ENCODE data around the gene PLA2G15. TPM values are rescaled to one million over a fixed set of nuclear protein-coding genes. Genes with fewer than 3 reads are reported as not detected.

The PLA2G15 gene
- total and polyA plus RNA-seq, 2 of the 13 experiments (the other 11 are each of a cell fraction or from before 2014, with no cell fraction given) = 14.4 to 23.7 TPM

DNA sequence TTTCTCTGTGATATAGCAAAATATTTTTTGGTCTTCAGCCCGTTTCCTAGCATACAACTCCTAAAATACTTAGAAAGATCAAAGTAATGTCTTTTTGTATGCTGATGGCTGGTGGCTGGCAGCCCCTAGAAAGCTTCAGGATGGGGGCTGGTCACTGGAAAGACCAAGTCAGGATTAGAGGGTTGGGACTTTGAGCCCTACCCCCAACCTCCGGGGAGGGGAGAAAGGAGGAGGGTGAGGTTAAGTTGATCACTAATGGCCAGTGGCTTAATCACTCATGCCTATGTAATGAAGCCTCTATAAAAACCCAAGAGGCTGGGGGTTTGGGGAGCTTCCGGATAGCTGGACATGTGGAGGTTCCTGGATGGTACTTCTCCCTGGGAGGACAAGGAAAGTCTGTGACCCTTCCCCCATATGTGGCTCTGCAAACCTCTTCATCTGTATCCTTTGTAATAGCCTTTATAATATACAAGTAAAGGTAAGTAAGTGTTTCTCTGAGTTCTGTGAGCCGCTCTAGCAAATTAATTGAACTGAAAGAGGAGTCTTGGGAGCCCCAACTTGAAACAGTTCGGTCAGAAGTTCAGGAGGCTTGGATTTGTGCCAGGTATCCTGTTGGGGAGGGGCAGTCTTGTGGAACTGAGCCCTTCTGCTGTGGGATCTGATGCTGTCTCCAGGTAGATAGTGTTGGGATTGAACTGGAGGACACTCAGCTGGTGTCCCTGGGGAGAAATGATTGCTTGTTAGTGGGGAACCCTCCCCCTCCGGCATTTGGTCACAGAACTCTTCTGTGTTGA lies 22.6 kb downstream of the PLA2G15 start (continued):
- TF ChIP-seq IKZF4 (CRISPR knock-in tag; IDR thresholded peaks at IDR 0.05; ENCODE audit: borderline replicate concordance, low read depth, not compliant biosample characterization) (no peak), ZNF3 (CRISPR knock-in tag; IDR thresholded peaks at IDR 0.05) (no peak), ZNF569 (CRISPR knock-in tag; IDR thresholded peaks at IDR 0.05; ENCODE audit: borderline replicate concordance) (no peak), ZNF777 (CRISPR knock-in tag; IDR thresholded peaks at IDR 0.05) (no peak), ZNF839 (CRISPR knock-in tag; IDR thresholded peaks at IDR 0.05; ENCODE audit: borderline replicate concordance) (no peak), SOX5 (CRISPR knock-in tag; IDR thresholded peaks at IDR 0.05; ENCODE audit: borderline replicate concordance) (no peak), GZF1 (CRISPR knock-in tag; IDR thresholded peaks at IDR 0.05) (no peak), MAZ (IDR thresholded peaks at IDR 0.05; ENCODE audit: borderline replicate concordance, low read depth, low read length) (peak; percentile 35; the same call in 1 of the 2 replicates), MAZ (CRISPR knock-in tag; IDR thresholded peaks at IDR 0.05; ENCODE audit: low read depth) (no peak), DPF2 (CRISPR knock-in tag; IDR thresholded peaks at IDR 0.05; ENCODE audit: borderline replicate concordance, low read depth) (0 out of 2 replicates have a peak, but pooled peaks have one; percentile 11), CCAR2 (optimal IDR thresholded peaks at IDR 0.05; ENCODE audit: low read depth, low read length) (no peak), HMG20A (CRISPR knock-in tag; IDR thresholded peaks at IDR 0.05; ENCODE audit: borderline replicate concordance) (peak; percentile 28; the same call in 1 of the 2 replicates), SIN3A (IDR thresholded peaks at IDR 0.05; ENCODE audit: borderline replicate concordance, low read depth, low read length) (no peak), ISX (CRISPR knock-in tag; conservative IDR thresholded peaks at IDR 0.05) (no peak), GFI1 (CRISPR knock-in tag; IDR thresholded peaks at IDR 0.05; ENCODE audit: borderline replicate concordance) (no peak), PLRG1 (conservative IDR thresholded peaks at IDR 0.05) (no peak), SRF (IDR thresholded peaks at IDR 0.05; ENCODE audit: low read depth, low read length) (no peak), POGZ (CRISPR knock-in tag; IDR thresholded peaks at IDR 0.05) (0 out of 2 replicates have a peak, but pooled peaks have one; percentile 27), SIN3B (IDR thresholded peaks at IDR 0.05; ENCODE audit: low read length) (no peak)
- TF ChIP-seq, protein P1, sequence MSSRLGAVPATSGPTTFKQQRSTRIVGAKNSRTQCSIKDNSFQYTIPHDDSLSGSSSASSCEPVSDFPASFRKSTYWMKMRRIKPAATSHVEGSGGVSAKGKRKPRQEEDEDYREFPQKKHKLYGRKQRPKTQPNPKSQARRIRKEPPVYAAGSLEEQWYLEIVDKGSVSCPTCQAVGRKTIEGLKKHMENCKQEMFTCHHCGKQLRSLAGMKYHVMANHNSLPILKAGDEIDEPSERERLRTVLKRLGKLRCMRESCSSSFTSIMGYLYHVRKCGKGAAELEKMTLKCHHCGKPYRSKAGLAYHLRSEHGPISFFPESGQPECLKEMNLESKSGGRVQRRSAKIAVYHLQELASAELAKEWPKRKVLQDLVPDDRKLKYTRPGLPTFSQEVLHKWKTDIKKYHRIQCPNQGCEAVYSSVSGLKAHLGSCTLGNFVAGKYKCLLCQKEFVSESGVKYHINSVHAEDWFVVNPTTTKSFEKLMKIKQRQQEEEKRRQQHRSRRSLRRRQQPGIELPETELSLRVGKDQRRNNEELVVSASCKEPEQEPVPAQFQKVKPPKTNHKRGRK (CRISPR knock-in tag; IDR thresholded peaks at IDR 0.05) = no peak
- TF ChIP-seq, protein P2, sequence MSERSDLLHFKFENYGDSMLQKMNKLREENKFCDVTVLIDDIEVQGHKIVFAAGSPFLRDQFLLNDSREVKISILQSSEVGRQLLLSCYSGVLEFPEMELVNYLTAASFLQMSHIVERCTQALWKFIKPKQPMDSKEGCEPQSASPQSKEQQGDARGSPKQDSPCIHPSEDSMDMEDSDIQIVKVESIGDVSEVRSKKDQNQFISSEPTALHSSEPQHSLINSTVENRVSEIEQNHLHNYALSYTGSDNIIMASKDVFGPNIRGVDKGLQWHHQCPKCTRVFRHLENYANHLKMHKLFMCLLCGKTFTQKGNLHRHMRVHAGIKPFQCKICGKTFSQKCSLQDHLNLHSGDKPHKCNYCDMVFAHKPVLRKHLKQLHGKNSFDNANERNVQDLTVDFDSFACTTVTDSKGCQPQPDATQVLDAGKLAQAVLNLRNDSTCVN (CRISPR knock-in tag; IDR thresholded peaks at IDR 0.05; ENCODE audit: borderline replicate concordance) = no peak
- TF ChIP-seq, protein P3, sequence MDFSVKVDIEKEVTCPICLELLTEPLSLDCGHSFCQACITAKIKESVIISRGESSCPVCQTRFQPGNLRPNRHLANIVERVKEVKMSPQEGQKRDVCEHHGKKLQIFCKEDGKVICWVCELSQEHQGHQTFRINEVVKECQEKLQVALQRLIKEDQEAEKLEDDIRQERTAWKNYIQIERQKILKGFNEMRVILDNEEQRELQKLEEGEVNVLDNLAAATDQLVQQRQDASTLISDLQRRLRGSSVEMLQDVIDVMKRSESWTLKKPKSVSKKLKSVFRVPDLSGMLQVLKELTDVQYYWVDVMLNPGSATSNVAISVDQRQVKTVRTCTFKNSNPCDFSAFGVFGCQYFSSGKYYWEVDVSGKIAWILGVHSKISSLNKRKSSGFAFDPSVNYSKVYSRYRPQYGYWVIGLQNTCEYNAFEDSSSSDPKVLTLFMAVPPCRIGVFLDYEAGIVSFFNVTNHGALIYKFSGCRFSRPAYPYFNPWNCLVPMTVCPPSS (IDR thresholded peaks at IDR 0.05) = no peak
- TF ChIP-seq, protein P4, sequence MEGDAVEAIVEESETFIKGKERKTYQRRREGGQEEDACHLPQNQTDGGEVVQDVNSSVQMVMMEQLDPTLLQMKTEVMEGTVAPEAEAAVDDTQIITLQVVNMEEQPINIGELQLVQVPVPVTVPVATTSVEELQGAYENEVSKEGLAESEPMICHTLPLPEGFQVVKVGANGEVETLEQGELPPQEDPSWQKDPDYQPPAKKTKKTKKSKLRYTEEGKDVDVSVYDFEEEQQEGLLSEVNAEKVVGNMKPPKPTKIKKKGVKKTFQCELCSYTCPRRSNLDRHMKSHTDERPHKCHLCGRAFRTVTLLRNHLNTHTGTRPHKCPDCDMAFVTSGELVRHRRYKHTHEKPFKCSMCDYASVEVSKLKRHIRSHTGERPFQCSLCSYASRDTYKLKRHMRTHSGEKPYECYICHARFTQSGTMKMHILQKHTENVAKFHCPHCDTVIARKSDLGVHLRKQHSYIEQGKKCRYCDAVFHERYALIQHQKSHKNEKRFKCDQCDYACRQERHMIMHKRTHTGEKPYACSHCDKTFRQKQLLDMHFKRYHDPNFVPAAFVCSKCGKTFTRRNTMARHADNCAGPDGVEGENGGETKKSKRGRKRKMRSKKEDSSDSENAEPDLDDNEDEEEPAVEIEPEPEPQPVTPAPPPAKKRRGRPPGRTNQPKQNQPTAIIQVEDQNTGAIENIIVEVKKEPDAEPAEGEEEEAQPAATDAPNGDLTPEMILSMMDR (CRISPR knock-in tag; IDR thresholded peaks at IDR 0.05) = no peak

Measured in HepG2 (cell line).